ENCODE results near the gene AGTPBP1.
"Not testable (repeated sequence)": the region's sequence is repeated elsewhere in the genome, so short reads cannot be mapped to it uniquely, and the experiment has no call there.

AGTPBP1 gene

GRCh38 chr9:85630676-85631075, 111.1 kb downstream of the AGTPBP1 start:
- no peak for FAIRE-seq

DNA sequence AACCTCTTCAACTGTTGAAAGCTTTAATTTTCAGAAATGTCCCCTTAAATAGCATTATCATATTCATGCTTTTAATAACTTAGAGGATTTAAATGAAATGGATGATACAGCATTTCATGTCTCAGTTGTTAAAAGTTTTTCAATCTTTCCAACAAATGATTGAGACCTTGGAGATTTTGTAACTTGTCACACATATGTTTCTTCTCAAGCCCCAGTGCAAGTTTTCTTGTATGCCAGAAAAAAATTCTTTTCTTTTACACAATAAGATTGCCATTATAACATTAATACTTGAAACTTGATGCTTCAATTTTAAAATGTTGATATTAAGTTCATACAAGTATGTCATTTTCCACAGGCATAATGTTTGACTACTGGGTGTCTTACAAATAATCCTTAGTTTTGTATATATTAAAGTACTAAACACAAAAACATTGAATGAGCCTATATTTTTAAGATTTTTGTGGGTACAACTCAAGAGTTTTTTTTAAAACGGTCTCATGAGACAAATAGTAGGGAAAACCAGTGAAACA, 124.5 kb downstream of the AGTPBP1 start:
- FAIRE-seq: peak; percentile 31

DNA sequence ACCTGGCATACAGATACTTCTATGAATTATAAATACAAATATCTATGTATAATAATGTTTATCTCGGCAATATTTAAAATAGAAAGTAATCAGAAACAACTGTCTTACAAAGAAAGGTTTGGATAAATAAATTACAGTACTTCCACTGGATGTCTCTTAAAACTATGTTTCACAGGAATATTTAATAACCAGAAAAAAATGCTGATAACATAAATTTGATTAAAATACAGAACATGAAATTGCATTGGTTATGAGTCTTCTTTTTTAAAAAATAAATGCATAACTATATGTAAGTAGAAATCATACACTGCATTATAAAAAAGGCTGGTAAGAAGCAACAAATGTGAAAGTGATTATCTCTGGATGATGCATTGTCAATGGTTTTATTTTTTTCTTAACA, 126.0 kb downstream of the AGTPBP1 start:
- FAIRE-seq: no peak

DNA sequence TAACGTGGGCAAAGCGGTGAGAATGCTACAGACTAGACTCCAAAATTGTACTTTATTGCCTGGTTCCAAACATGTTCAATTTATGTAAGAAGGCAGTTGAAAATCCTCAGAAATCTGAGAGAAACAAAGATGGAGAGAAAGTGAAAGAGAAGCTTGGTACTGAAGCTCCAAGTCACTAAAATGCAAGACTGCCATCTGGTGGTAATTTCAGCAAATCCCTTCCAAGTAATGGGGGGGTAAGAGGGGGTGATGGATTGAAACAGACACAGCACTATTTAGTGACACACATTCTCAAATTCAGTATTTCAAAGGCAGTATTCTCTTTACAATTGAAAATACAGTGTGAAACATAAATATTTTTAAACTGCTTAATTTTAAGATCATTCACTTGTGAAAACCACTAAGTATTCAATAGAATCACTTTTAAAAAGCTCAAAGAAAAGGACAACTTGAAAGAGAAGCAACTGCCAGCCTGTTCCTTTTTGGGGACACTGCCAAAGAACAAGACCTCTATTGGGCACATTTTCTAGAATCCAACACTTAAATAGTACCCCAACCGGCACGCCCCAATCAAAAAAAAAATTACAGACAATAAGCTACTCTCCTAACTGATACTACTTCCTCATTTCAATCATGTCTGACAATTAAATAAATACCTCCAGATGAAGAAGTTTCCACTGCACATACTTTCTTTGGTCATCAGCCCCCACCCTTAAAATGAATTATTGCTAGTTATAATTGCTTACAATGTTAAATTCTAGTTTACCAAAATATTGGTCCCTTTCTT, 131.5 kb downstream of the AGTPBP1 start:
- FAIRE-seq: peak; percentile 94

GRCh38 chr9:85605905-85606304, 135.8 kb downstream of the AGTPBP1 start:
- no peak for FAIRE-seq

- FAIRE-seq: no peak
Measured at GRCh38 chr9:85603936-85604335, 137.8 kb downstream of the AGTPBP1 start.

DNA sequence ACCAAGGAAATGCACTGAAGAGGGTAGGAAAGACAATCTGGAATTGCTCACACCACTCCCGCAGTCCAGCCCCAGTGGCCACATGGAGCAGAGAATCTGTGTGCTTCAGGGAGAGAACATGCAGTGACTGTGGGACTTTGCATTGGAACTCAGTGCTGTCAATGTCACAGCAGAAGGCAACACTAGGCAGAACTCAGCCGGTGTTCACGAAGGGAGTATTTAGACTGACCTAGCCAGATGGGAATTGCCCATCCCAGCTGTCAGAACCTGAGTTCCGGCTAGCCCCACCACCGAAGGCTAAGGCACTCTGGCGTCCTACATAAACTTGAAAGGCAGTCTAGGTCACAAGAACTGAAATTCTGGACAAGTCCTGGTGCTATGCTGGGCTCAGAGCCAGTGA, 139.0 kb downstream of the AGTPBP1 start:
- no peak for FAIRE-seq

- no peak for FAIRE-seq
Measured at GRCh38 chr9:85600675-85601263, 141.0 kb downstream of the AGTPBP1 start.

DNA sequence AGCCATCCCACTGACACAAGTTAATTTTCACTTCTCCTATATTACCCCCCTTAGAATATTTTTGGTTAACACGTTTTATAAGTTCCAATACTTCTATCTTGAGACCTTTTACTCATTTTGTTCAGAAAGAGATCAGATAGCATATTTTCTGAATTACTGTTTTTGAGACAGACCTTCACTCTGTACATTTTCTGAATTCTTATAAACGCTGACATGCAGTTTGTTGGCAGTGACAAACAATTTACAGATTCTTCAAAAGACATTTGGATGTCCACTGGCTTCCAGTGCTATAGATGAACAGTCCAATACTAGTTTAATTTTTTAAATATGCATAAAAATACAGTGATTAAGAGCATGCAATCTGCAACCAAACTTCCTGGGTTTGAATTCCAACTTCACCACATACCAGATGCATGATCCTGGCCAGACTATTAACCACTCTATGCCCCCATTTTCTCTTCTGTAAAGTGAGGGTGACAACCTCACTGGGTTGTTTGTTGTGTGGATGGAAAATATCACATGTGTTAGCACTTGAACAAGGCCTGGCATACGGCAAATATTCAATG, 142.1 kb downstream of the AGTPBP1 start:
- FAIRE-seq: no peak

GRCh38 chr9:85594316-85594715, 147.4 kb downstream of the AGTPBP1 start:
- FAIRE-seq: no peak

GRCh38 chr9:85586684-85587083, 155.1 kb downstream of the AGTPBP1 start:
- no peak for FAIRE-seq

DNA sequence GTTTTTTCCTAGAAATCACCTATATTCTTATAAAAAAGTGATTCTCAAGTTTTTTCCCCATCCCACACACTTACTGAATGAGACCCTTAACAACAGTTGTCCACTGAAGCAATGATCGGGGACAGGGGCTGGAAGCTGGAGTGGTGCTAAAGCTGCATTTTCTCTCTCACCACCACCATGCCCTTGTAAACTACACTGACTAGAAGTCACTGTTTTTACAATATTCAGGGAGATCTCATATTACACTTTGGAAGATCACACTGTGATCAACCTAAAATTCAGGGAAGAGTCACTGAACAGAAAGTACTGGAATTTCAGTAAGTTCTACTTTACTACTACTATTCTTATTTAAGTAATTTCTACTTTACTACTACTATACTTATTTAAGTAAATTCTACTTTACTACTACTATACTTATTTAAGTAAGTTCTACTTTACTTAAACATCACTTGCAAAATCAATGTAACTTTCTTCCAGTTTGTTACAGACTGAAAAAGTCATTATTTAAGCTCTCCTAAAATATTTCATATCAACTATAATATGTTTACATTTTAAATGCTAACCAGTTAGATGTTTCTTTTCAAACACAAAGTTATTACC, 164.3 kb downstream of the AGTPBP1 start:
- FAIRE-seq: peak; percentile 85

GRCh38 chr9:85575868-85576267, 165.9 kb downstream of the AGTPBP1 start:
- FAIRE-seq: peak; percentile 81

- FAIRE-seq: not testable (repeated sequence)
Measured at GRCh38 chr9:85573546-85573945, 168.2 kb downstream of the AGTPBP1 start.

GRCh38 chr9:85572917-85573316, 168.8 kb downstream of the AGTPBP1 start:
- FAIRE-seq: not testable (repeated sequence)

DNA sequence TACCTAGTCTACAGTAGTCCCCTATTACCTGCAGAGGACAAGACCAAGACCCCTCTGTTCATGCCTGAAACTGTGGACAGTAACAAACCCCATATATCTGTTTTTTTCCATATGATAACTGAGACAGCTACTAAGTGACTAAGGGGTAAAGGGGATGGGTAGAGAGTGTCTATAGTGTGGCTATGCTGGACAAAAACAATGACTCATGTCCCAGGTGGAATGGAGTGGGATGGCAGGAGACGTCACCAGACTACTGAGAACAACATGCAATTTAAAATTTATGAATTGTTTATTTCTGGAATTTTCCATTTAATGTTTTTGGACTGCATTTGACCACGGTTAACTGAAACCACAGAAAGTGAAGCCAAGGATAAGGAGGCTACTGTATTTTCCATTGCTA, 171.8 kb downstream of the AGTPBP1 start:
- FAIRE-seq: no peak

DNA sequence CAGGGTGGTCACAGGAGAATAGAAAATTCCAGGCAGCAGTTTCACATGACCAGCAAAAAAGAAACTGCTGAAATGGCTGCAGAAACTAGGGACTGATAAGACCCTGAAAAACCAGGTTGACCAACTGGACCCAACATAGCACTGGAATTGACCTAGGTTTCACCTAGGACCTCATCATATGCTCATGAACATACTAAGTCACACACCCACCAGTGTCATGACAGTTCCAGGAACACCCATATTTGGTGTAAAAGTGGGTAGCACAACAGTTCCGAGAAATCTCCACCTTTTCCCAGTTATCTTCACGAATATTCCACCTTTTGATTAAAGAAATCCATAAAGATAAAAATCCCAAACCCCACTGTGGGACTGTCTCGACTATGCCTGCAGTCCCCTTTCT, 182.2 kb downstream of the AGTPBP1 start:
- no peak for FAIRE-seq

GRCh38 chr9:85554349-85554748, 187.4 kb downstream of the AGTPBP1 start:
- no peak for FAIRE-seq

DNA sequence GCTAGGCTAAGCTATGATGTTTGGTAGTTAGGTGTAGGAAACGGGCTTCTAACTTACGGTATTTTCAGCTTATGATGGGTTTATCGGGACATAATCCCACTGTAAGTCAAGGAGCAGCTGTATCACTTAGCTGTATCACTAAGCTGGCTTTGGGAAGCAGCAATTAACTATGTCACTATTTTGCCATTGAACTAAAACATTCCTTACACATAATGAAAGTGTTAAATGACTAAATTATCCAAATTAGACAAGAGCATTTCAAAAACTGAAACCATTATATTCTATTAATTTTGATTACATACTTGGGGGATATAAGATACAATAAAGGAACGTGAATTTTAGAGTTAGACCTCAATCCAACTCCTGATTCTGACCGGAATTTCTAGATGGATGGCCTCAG, 188.3 kb downstream of the AGTPBP1 start:
- no peak for FAIRE-seq

- no peak for FAIRE-seq
Measured at GRCh38 chr9:85547599-85547998, 194.2 kb downstream of the AGTPBP1 start.

DNA sequence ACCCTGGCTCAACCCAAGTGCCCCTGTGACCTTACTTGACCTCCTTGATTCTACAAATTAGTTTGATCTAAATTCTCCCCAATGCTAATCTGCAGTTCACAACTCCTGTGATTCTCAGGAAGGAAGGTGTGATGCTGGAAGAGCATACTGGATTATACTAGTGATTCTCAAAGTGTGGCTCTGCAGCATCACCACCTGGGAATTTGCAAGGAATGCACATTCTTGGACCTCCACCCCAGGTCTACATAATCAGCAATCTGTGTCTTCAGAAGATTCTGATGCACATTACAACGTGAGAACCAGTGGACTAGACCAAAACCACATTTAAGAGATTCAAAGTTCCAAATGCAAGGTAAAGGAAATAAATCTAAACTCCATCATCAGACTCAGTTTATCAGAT, 198.6 kb downstream of the AGTPBP1 start:
- no peak for FAIRE-seq

- no peak for FAIRE-seq
Measured at GRCh38 chr9:85541876-85542275, 199.9 kb downstream of the AGTPBP1 start.

DNA sequence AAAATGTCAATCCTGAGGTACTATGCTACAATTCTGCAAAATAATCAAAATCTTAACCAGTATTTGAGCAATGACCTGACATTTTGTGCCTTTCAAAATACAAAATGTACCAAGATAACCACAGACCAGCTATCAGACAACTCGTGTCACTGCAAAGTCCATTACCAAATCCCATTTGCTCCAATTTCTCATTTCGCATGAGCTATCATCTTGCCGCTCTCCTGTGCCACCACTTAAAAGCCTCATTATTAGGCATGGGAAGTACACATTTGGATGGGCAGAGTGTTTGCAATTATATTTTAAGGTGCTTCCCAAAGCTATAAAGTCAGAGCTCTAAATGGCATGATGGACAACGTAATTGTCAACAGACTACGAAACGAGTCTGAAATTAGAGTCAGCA, 205.2 kb downstream of the AGTPBP1 start:
- FAIRE-seq: no peak

DNA sequence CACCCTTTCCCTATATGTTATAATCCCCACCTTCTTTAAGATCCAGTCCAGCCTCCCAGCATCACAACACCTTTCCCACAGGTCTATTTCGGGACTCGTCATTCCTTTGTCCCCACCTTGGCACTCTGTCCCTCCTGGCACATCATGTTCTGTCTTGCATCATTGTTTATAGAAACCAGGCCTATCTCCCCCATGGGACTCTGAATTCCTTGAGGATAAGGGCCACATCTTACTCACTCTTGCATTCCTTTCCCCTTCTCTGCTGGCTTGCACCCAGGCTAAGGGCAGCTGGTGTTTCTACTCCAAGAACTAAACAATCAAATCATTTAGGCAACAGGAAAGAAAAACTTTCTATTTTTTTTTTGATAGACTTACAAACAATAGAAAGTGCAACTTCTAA, 205.7 kb downstream of the AGTPBP1 start:
- FAIRE-seq: no peak
